GM21515 (cell line): ENCODE data around the gene TAF9B.
A peak's percentile ranks its signal among the peaks of the same experiment; 100 is the strongest.
"Not testable (repeated sequence)": the region's sequence is repeated elsewhere in the genome, so short reads cannot be mapped to it uniquely, and the experiment has no call there.

Experiments used
- ATAC-seq: cut with Tn5 transposase; IDR thresholded peaks from one replicate; pipeline ENCODE4 v1.9.1; 2021; ENCODE audit not compliant: unreplicated experiment

TAF9B gene

DNA sequence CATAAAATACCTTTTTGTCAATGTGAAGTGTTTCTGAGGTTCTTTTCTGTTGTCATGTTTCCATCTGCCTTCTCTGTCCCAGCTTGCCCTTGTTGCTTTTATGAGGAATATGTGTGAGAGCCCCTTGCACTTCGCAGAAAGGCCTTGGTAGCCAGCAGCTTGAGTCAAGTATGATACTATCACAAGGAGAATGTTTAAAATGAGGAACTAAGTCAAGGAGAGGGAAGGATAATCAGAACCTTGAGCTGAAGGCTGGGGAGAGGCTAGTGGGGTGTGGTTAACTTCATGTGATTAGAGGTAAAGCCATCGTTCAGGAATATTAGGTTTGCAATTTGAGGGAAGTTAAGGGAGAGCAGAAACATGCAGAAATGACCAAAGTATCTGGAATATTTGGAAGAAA is 22.7 kb downstream of the TAF9B start:
- ATAC-seq, result no peak

DNA sequence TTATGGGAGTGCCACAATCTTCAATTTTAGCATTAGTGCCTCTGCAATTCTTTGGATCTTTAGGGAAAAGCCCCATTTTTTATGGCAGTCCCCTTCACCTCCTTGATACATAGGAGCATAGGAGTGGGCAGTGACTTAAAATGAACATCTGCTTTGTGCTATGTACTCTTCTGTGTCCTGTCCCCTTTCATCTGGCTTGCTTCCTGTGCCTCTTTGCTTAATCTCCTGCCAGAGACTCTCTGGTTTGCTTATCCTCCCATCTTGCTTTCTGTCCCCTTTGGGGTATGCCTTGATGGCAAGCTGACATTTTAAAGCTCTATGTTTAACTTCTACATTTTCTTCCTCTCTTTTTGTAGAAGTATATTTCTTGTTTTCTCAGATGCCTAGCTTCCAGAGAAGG is 23.1 kb downstream of the TAF9B start:
- ATAC-seq, result no peak

GRCh38 chrX:78111140-78111931 is 28.1 kb downstream of the TAF9B start:
- no peak for ATAC-seq

GRCh38 chrX:78109458-78109857 is 30.0 kb downstream of the TAF9B start:
- ATAC-seq, result no peak

DNA sequence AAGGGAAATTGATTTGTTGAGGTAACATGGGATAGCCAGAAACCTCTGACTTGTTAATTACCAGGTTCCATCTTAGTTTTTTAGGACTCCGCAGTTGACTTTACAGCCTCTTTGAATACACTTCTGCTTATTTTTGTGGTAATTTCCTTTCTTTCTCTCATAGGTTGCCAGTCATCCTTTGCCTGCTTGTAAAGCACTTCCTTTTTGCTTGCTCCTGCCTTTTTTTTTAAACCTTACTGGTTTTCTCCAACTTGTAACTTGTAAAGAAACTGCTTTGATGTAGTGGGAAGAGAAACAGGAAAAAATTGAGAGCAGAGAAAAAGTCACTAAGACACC is 32.8 kb downstream of the TAF9B start:
- ATAC-seq, result no peak

DNA sequence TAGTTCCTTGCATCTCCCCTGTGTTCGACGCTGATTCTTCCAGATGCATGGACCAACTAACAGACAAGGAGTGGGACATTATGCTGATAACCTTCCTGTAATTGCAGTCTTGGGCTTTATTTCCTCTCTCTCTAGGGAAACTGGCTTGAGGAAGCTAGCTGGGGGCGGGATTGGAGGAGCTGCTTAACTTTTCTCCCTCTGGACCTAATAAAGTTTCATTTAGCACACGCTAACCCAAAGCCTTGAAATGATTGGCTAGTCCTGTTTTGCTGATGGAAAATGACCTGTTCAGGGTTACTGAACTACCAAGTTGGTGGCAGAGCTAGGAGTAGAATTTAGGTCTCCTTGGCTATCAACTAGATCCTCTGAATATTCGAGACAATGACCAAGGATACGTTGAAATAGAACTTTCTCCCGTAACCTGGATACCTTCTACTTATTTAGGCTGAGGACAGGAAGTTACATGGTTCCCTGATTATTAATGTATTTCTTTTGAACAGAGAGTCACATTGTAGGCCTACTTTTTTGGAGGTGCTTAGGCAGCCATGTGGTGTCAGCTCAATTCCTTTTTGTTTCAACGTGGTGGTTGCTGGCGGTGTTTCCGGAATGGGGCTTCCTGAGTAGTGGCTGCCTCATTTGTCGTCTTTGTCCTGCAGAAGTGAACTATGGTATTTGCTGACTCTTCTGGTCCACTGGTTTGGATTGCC is 33.4 kb downstream of the TAF9B start:
- no peak for ATAC-seq

GRCh38 chrX:78104447-78105176 is 34.8 kb downstream of the TAF9B start:
- ATAC-seq, result peak; percentile 31

- ATAC-seq, result peak; percentile 95
Observed at GRCh38 chrX:78103623-78104446, 35.6 kb downstream of the TAF9B start, which contains the start of gene PGK1. TSS of gene PGK1 (plus strand) at chrX:78104248. CDS start at chrX:78104341, 93 bp downstream.

DNA sequence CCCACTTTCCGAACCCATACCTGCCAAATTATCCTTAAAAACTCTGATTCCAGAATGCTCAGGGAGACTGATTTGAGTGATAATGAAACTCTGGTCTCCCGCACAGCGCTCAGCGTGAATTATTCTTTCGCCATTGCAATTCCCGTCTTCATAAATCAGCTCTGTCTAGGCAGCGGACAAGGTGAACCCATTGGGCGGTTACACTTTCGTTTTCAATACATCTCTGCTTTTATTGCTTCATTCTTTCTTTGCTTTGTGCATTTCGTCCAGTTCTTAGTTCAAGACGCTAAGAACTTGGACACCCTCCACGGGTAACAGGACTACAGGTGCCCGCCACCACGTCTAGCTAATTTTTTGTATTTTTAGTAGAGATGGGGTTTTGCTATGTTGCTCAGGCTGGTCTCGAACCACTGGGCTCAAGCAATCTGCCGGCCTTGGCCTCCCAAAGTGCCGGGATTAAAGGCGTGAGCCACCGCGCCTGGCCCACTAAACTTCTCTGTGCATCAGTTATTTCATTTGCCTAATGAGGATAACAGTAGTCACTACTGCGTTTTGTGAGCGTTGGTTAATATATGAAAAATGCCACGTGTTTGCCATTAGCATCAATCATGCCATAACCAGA is 36.3 kb downstream of the TAF9B start:
- no peak for ATAC-seq

DNA sequence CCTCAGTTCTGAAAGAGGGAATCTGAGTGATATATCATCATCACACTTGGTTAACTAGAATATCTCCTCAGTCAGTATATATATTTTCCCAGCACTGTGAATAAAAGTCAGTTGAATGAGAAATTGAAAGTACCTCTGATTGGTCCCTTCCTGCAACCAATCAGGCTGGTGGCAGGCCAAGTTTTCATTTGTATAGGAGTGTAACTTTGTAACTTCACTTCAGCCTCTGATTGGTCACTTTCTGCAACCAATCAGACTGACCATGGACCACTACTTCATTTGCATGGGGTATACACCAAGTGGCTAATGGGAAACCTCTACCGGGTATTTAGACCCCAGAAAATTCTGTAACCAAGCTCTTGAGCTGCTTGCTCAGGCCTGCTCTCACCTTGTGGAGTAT is 37.4 kb downstream of the TAF9B start:
- no peak for ATAC-seq

DNA sequence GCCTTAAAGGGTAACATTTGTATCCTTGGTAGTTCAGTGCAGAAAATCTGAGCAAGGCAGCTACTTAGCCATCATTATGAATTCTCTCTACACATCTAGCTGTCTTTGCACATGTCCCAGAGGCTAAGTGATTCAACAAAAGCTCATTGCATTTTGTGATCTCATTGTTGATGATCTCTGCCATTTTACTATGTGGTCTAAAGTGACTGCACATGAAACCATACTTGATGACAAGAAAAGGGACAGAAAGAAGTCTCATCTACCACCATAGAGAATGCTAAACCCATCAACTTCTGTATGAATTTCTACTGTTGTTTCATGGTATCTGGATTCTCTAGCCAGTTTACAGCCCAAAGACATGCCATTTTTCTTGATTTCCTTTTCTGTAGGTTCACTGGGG is 41.3 kb downstream of the TAF9B start:
- ATAC-seq, result no peak

GRCh38 chrX:78092296-78092695 is 47.2 kb downstream of the TAF9B start:
- peak; percentile 63 for ATAC-seq

- not testable (repeated sequence) for ATAC-seq
Observed at GRCh38 chrX:78081413-78081812, 58.0 kb downstream of the TAF9B start.
